B cell (primary cell): ENCODE measurements around the gene SEC24D. TPM values are rescaled to one million over a fixed set of nuclear protein-coding genes. Genes with fewer than 3 reads are reported as not detected.

Experiments used
- ATAC-seq: fragments of 200-7000 bp; cut with Tn5 transposase; one replicate; pipeline ENCODE4 v1.10.0; 2021; ENCODE audit warnings: low read depth, mild to moderate bottlenecking, moderate number of reproducible peaks, moderate library complexity
- CTCF ChIA-PET: fragments of 350-600 bp; sonication (Branson Sonifier 250); formaldehyde crosslinking; loops from one replicate; lab custom pipeline; 2021; ENCODE audit warnings: antibody characterized with exemption, inconsistent platforms; lab: Charles Lee
- POLR2A ChIA-PET: fragments of 350-600 bp; sonication (Branson Sonifier 250); formaldehyde crosslinking; loops from one replicate; lab custom pipeline; 2021; ENCODE audit warnings: antibody characterized with exemption; lab: Charles Lee
- DNase-seq: peaks from one replicate; pipeline ENCODE4 v3.0.0; 2013
- H2AFZ ChIP-seq: 2 replicates; pipeline ENCODE4 v1.6.1; 2012; ENCODE audit warnings: mild to moderate bottlenecking, low read depth, low read length; ENCODE audit not compliant: insufficient read depth, poor library complexity, severe bottlenecking
- H3K27ac ChIP-seq, 2 donors: 1 replicate in 1 of 2; 2 replicates in 1 of 2; pipeline ENCODE4 v1.5.1; 2012 to 2013; ENCODE audit warnings: low read length in 2 of 2, mild to moderate bottlenecking in 2 of 2, moderate library complexity in 1 of 2
- H3K27me3 ChIP-seq, 4 experiments: fragments of 200-600 bp in 1 of 4; sonication (generic) in 1 of 4; replicated peaks in 1 of 4; 1 replicate in 2 of 4; 2 replicates in 2 of 4; pipeline versions ENCODE4 v1.6.1 to v1.7.0; 2013 to 2016; ENCODE audit warnings: low read length in 3 of 4, mild to moderate bottlenecking in 2 of 4, mixed read lengths in 1 of 4, moderate library complexity in 1 of 4; ENCODE audit not compliant: insufficient read depth in 4 of 4, control insufficient read depth in 3 of 4; ENCODE audit errors: control extremely low read depth in 1 of 4
- H3K36me3 ChIP-seq, 2 experiments: replicated peaks in 1 of 2; 1 replicate in 1 of 2; 2 replicates in 1 of 2; pipeline versions ENCODE4 v1.6.1 to v1.7.1; 2013; ENCODE audit warnings: low read length in 1 of 2; ENCODE audit not compliant: insufficient read depth in 2 of 2, control insufficient read depth in 1 of 2; ENCODE audit errors: control extremely low read depth in 1 of 2, extremely low read depth in 1 of 2
- H3K4me1 ChIP-seq, 2 donors: fragments of 200-600 bp in 1 of 2; sonication (generic) in 1 of 2; 1 replicate in 1 of 2; 2 replicates in 1 of 2; pipeline versions ENCODE4 v1.5.1 to v1.6.1; 2013 to 2017; ENCODE audit warnings: low read length in 2 of 2; ENCODE audit not compliant: control insufficient read depth in 2 of 2, insufficient read depth in 2 of 2
- H3K4me2 ChIP-seq: replicated peaks from 2 replicates; pipeline ENCODE3; 2012; ENCODE audit warnings: mild to moderate bottlenecking, low read depth, low read length; ENCODE audit not compliant: poor library complexity, severe bottlenecking
- H3K4me3 ChIP-seq, 5 experiments: fragments of 200-600 bp in 1 of 5; sonication (generic) in 1 of 5; 1 replicate in 3 of 5; 2 replicates in 2 of 5; pipeline versions ENCODE4 v1.5.1 to v1.7.0; 2011 to 2016; ENCODE audit warnings: low read length in 4 of 5, mild to moderate bottlenecking in 4 of 5, low read depth in 2 of 5, control low read depth in 1 of 5, moderate library complexity in 1 of 5; ENCODE audit not compliant: insufficient read depth in 1 of 5; ENCODE audit errors: control extremely low read depth in 1 of 5, extremely low read depth in 1 of 5
- H3K79me2 ChIP-seq: fragments of 200-600 bp; sonication (generic); one replicate; pipeline ENCODE4 v1.6.0; 2016; ENCODE audit warnings: low read length; ENCODE audit not compliant: control insufficient read depth, insufficient read depth
- H3K9ac ChIP-seq: fragments of 200-600 bp; sonication (generic); 2 replicates; pipeline ENCODE4 v1.6.1; 2017; ENCODE audit warnings: mild to moderate bottlenecking, low read length, moderate library complexity
- H3K9me3 ChIP-seq, 3 donors: one replicate each; pipeline versions ENCODE4 v1.6.1 to v1.7.1; 2013; ENCODE audit warnings: low read length in 2 of 3; ENCODE audit not compliant: control insufficient read depth in 2 of 3, insufficient read depth in 1 of 3; ENCODE audit errors: control extremely low read depth in 1 of 3
- H4K20me1 ChIP-seq: 2 replicates; pipeline ENCODE4 v1.6.0; 2012; ENCODE audit warnings: mild to moderate bottlenecking, low read length; ENCODE audit not compliant: insufficient read depth, control insufficient read depth, poor library complexity, severe bottlenecking
- H3K27ac Mint-ChIP-seq: one replicate; pipeline ENCODE4 v1.8.0; 2021; ENCODE audit warnings: mixed read lengths
- H3K27me3 Mint-ChIP-seq: one replicate; pipeline ENCODE4 v1.8.0; 2021; ENCODE audit warnings: mixed read lengths
- H3K4me1 Mint-ChIP-seq: one replicate; pipeline ENCODE4 v1.8.0; 2021; ENCODE audit warnings: mixed read lengths
- H3K4me3 Mint-ChIP-seq: one replicate; pipeline ENCODE4 v1.8.0; 2021; ENCODE audit warnings: mixed read lengths
- H3K9me3 Mint-ChIP-seq: one replicate; pipeline ENCODE4 v1.8.0; 2022; ENCODE audit warnings: mixed read lengths; ENCODE audit not compliant: insufficient read depth
- EZH2 ChIP-seq: IDR thresholded peaks from 2 replicates; pipeline ENCODE4 v1.6.1; 2012; ENCODE audit warnings: borderline replicate concordance, low read depth, mild to moderate bottlenecking, moderate library complexity, low read length; ENCODE audit not compliant: insufficient read depth, poor library complexity, severe bottlenecking
- WGBS: methylation state at CpG from one replicate; pipeline ENCODE4 v1.1.5; 2013; ENCODE audit warnings: missing lambda C conversion rate; ENCODE audit not compliant: insufficient coverage; 5-methylcytosine and 5-hydroxymethylcytosine counted together
- intact Hi-C: fragments of 100-400 bp; cut with micrococcal nuclease; formaldehyde crosslinking; loops from one replicate; pipeline ENCODE4 v1.10.0; 2022
- polyA plus RNA-seq: library from polyadenylated mRNA; depleted of rRNA; stranded (reverse); fragments of >200 nt; gene quantifications from 2 replicates; pipeline ENCODE4 v1.2.3, GENCODE V29; 2012
- total RNA-seq, 2 donors: library from RNA; stranded (reverse); fragments of 120-200 nt in 1 of 2; gene quantifications; 1 replicate in 1 of 2; 2 replicates in 1 of 2; pipeline versions ENCODE4 v1.2.3 to v1.2.4, GENCODE V29; 2013 to 2022
- TF ChIP-seq, protein P1 (sequence below): fragments of 200-600 bp; IDR thresholded peaks from one replicate; pipeline ENCODE4 v1.8.0; 2022; ENCODE audit warnings: antibody characterized with exemption, mild to moderate bottlenecking

SEC24D gene
- total and polyA plus RNA-seq, 2 donors (not counting 1 experiment from before 2014, with no cell fraction given): 7.1 to 15.8 TPM

DNA sequence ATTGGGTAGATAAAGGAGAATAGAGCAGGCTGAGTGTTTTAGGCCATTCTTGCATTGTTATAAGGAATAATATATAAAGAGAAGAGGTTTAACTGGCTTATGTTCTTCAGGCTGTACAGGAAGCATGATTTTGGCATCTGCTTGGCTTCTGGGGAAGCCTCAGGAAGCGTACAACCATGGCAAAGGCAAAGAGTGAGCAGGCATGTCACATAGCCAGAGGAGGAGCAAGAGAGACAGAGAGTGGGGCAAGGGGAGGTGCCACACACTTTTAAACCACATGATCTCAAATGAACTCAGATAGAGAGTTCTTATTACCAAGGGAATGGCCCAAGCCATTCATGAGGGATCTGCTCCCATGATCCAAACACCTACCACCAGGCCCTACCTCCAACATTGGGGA is 155.1 kb downstream of the SEC24D start:
- ATAC-seq: no peak
- POLR2A ChIA-PET: no interaction called here

GRCh38 chr4:118676128-118676527 is 159.8 kb downstream of the SEC24D start:
- Histone ChIP-seq H3K79me2 (no peaks in the 10 kb centered on the region), H3K9ac (no peak overlapping the region), H3K9me3 (no peaks in the 10 kb centered on the region), H3K27ac (no peak overlapping the region), H2AFZ (no peak overlapping the region), H3K4me3 (no peak overlapping the region), H4K20me1 (no peaks in the 10 kb centered on the region), H3K27me3 (no peaks in the 10 kb centered on the region), H3K4me1 (no peaks in the 10 kb centered on the region), H3K36me3 (no peaks in the 10 kb centered on the region), H3K4me2 (no peak overlapping the region)
- intact Hi-C loops: no loop called here
- ATAC-seq (no peak), DNase-seq (no peak)
- H3K27ac Mint-ChIP-seq: no peak overlapping the region
- POLR2A ChIA-PET: no interaction called here
- no CpG with 5 or more reads among the region's 2 CpGs for WGBS
- H3K27me3 Mint-ChIP-seq: no peaks in the 10 kb centered on the region
- no peaks in the 10 kb centered on the region for H3K9me3 Mint-ChIP-seq
- CTCF ChIA-PET: no interaction called here
- no peaks in the 10 kb centered on the region for H3K4me1 Mint-ChIP-seq
- TF ChIP-seq, protein P1, sequence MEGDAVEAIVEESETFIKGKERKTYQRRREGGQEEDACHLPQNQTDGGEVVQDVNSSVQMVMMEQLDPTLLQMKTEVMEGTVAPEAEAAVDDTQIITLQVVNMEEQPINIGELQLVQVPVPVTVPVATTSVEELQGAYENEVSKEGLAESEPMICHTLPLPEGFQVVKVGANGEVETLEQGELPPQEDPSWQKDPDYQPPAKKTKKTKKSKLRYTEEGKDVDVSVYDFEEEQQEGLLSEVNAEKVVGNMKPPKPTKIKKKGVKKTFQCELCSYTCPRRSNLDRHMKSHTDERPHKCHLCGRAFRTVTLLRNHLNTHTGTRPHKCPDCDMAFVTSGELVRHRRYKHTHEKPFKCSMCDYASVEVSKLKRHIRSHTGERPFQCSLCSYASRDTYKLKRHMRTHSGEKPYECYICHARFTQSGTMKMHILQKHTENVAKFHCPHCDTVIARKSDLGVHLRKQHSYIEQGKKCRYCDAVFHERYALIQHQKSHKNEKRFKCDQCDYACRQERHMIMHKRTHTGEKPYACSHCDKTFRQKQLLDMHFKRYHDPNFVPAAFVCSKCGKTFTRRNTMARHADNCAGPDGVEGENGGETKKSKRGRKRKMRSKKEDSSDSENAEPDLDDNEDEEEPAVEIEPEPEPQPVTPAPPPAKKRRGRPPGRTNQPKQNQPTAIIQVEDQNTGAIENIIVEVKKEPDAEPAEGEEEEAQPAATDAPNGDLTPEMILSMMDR: no peak
- TF ChIP-seq EZH2: no peak
- no peak overlapping the region for H3K4me3 Mint-ChIP-seq

More for the DNA sequence above, 155.1 kb downstream of the SEC24D start:
- Histone ChIP-seq H3K4me2 (no peak overlapping the region), H3K9me3 (no peaks in the 10 kb centered on the region), H3K27me3 (no peaks in the 10 kb centered on the region), H2AFZ (no peak overlapping the region), H3K79me2 (peaks cover 4% of the 10 kb centered on the region), H4K20me1 (no peaks in the 10 kb centered on the region), H3K4me1 (peaks cover 2 to 4% of the 10 kb centered on the region in 2 donors), H3K9ac (no peak overlapping the region), H3K4me3 (no peak overlapping the region), H3K36me3 (no peaks in the 10 kb centered on the region), H3K27ac (no peak overlapping the region)
- intact Hi-C loops: no loop called here
- no peak for DNase-seq
- CTCF ChIA-PET: no interaction called here
- TF ChIP-seq, protein P1: no peak
- TF ChIP-seq EZH2: no peak
- Mint-ChIP-seq H3K9me3 (no peaks in the 10 kb centered on the region), H3K27me3 (no peaks in the 10 kb centered on the region), H3K4me1 (peaks cover 8% of the 10 kb centered on the region), H3K27ac (no peak overlapping the region), H3K4me3 (no peak overlapping the region)
- no CpG with 5 or more reads among the region's 1 CpG for WGBS

Other genes starting within 250 kb of the SEC24D start
- gene METTL14, start 150.7 kb downstream of the SEC24D start, total RNA-seq: 65.6 and 74.8 TPM in 2 replicates
- 8.0 and 9.2 TPM in 2 replicates for gene METTL14, start 150.7 kb downstream of the SEC24D start, polyA plus RNA-seq
- 0.10 and 0.20 TPM in 2 replicates for gene SYNPO2, start 52.7 kb upstream of the SEC24D start, total RNA-seq
- 0.03 TPM in 2 replicates for gene SYNPO2, start 52.7 kb upstream of the SEC24D start, polyA plus RNA-seq